CD4-positive, alpha-beta T cell treated with Interleukin-17A for 4 hours (primary cell): Measurements from ENCODE around the gene SMPD3.
A peak's percentile ranks its signal among the peaks of the same experiment; 100 is the strongest.

ENCODE experiments used
- DNase-seq: peaks from one replicate; pipeline ENCODE4 v3.0.0-alpha.2; 2020; ENCODE audit warnings: mixed read lengths

Gene SMPD3

GRCh38 chr16:68351463-68351862, 96.8 kb downstream of the SMPD3 start:
- DNase-seq = no peak

GRCh38 chr16:68350813-68351350, 97.4 kb downstream of the SMPD3 start:
- DNase-seq = no peak

GRCh38 chr16:68349838-68350410, 98.4 kb downstream of the SMPD3 start:
- DNase-seq = no peak

DNA sequence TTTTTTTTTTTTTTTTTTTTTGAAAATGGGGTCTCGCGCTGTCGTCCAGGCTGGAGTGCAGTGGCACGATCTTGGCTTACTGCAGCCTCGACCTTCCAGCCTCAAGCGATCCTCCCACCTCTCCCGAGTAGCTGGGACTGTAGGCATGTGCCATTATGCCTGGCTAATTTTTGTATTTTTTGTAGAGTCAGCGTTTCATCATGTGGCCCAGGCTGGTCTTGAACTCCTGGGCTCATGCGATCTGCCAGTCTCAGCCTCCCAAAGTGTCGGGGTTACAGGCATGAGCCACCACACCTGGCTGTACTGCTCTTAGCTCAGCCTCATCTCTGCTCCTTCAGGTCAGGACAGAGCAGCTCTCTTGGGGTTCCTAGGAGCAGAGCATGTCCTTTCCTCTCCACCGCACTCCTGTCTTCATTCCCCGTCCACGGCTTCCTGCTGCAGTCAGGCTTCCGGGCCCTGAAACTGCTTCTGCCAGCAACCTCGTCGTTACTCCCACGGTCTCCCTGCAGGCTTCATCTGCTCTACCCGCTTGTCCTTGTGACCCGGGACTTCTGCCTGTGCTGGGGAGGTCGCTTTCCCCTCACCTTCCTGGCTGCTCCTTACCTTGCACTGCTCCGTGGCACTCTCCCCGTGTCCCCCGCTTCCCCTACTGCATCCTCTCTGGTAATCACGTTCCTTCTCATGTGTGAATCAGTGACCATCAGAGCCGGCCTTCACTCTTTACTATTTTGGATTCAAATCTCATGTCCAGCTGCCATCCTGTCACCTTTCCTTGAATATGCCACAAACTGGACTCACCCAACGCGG, 99.5 kb downstream of the SMPD3 start:
- DNase-seq = no peak

GRCh38 chr16:68347605-68348004, 100.7 kb downstream of the SMPD3 start:
- no peak for DNase-seq

GRCh38 chr16:68346892-68347480, 101.3 kb downstream of the SMPD3 start:
- DNase-seq = no peak

DNA sequence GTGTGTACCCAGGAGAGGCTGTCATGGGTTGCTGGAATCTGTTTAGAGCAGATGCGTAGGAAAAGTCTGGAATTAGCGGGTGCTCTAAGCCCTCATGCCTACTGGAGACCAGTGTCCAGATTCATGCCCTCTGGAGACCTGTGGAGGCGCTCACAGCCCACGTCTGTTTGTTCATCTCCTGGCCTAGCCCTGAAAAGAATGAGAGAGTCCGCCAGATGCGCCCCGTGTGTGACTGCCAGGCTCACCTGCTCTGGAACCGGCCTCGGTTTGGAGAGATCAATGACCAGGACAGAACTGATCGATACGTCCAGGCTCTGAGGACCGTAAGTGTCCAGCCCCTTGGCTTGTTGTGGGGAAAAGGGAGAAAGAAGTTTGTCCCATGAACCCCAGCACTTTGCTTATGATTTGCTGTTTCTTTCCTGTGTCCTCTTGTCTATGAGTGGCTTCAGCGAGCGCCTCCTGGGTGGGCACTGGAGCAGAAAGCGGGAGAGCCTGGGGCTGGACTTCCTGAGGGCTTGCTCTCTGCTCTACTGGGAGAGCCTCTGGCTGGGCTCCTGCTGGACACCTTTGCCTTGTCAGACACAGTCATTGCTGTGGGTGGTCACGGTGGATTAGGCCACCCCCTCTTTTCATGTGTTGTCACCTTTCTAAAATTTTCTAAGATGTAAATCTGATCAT, 102.2 kb downstream of the SMPD3 start:
- no peak for DNase-seq

DNA sequence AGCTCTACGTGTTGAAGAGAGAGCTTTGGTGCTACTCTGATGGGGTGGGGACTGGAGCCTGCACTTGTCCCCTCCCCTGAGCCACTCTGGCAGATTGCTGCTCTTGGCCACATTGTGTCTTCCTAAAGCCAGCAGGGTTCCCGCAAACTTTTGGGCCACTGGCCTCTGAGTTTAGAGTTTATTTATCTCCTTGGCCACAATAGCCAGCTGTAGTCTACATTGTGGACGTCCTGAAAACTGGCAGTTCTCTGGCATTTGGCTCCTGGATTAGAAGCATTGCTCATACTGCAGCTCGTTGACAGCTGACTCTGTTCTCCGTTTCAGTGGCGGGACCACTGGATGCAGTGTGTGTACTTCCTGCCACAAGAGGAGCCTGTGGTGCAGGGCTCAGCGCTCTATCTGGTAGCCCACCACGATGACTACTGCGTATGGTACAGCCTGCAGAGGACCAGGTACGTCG, 102.9 kb downstream of the SMPD3 start:
- no peak for DNase-seq

DNA sequence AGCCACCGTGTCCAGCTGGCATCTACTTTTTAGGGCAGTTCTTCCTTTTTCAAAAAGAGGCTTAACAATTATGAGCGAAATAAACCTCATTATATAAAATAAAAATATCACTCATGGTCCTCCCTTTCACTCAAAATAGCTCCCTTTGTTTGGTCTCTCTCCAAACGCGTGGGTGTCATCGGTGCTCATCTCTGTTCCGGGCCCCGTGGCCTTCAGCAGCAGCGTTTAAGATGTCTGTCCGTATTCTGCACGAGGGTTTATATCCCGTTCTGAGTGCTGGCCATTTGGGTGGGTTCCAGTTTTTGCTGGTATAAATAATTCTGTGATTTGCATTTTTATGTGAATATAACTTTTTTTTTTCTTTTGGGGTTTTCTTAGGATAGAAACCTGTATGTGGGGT, 104.1 kb downstream of the SMPD3 start:
- DNase-seq = no peak

- no peak for DNase-seq
Measured at GRCh38 chr16:68343137-68343536, 105.2 kb downstream of the SMPD3 start.

- no peak for DNase-seq
Measured at GRCh38 chr16:68342620-68343019, 105.7 kb downstream of the SMPD3 start.

DNA sequence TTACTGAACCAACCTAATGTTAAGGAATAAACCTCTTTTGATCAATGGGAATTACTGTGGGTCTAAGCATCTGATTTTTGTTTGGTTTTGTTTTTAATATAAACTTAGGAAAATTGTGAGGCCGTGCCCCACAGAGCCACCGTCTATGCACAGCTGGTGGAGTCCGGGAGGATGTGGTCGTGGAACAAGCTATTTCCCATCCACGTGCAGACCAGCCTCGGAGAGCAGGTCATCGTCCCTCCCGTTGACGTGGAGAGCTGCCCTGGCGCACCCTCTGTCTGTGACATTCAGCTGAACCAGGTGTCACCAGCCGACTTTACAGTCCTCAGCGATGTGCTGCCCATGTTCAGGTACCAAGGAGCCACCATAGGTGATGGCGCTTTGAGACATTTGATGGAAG, 109.1 kb downstream of the SMPD3 start:
- DNase-seq = no peak

DNA sequence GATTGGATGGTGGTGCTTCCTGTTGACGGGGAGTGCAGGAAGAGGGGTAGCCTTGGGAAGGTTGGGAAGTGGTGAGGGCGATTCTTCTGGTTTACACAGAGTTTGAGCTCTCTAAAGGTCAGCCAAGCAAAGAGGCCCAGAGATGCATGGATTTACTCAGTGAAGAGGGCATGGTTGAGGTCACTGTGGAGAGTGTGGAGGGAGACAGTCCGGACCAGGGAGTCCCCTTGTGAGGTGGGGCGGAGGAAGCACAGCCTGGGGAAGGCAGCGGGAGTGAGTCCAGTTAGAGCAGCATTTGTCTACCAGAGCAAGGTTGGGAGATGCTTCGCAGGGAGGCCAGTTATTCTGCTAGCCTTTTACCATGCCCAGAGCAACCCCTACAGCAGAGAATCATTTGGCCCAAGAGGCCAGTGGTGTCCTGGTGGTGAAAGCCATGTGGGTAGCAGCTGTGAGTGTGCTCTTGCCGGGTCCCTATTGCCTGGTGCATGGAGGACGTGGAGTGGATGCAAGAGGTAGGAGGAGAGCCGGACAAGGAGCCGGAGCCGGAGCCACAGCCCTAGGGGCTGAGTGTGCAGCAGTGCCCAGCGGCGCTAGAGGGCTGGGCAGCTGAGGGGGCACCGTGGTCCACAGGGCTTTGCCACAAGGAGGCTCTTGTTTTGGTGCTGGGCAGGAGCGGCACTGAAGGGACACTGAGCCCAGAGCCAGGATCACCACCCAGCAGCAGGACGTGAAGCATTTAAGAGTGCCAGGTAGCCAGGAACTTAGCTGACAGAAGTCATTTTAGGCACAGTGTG, 109.8 kb downstream of the SMPD3 start:
- DNase-seq = no peak

DNA sequence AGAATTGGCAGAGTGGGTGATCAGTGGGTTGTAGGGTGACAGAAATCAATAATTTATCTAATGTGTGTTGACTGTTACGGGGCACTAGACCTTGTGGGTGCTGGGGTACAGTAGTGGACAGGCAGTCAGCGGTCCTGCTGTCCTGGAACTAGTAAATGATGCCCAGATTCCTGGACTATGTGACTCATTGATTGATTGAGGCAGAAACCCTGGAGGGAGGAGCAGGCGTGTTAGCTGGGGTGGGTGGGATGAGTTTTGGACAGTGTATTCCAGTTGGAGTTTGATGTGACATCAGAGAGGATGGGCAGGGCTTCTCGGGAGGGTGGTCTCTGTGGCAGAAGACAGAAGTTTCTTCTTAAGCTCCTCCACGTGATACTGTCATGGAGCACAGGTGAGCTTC, 113.1 kb downstream of the SMPD3 start:
- DNase-seq = no peak

- DNase-seq = peak; percentile 14
Measured at GRCh38 chr16:68332411-68333121, 115.7 kb downstream of the SMPD3 start.

- DNase-seq = no peak
Measured at GRCh38 chr16:68331879-68332410, 116.4 kb downstream of the SMPD3 start.

GRCh38 chr16:68328860-68329390, 119.4 kb downstream of the SMPD3 start:
- no peak for DNase-seq

- peak; percentile 83 for DNase-seq
Measured at GRCh38 chr16:68328151-68328859, 120.0 kb downstream of the SMPD3 start.

GRCh38 chr16:68324780-68325357, 123.4 kb downstream of the SMPD3 start:
- DNase-seq = no peak

GRCh38 chr16:68324336-68324735, 124.0 kb downstream of the SMPD3 start:
- no peak for DNase-seq
